Endothelial cell of umbilical vein (primary cell): ENCODE measurements around the gene SLC25A5. TPM values are rescaled to one million over a fixed set of nuclear protein-coding genes. Genes with fewer than 3 reads are reported as not detected.

Experiments
- BruUV-seq: library from RNA; stranded (reverse); fragments of 400-500 nt; replicated peaks from 2 replicates; lab custom pipeline; 2021; lab: Mats Ljungman, UMichigan
- CTCF ChIA-PET: fragments of 300-600, 350-600 bp; sonication (Branson Sonifier 250); formaldehyde crosslinking; loops from one replicate; lab custom pipeline; 2021; ENCODE audit warnings: antibody characterized with exemption, inconsistent platforms; lab: Charles Lee
- POLR2A ChIA-PET: fragments of 300-600, 350-600 bp; sonication (Branson Sonifier 250); formaldehyde crosslinking; loops from one replicate; lab custom pipeline; 2021; ENCODE audit warnings: antibody characterized with exemption, inconsistent platforms; lab: Charles Lee
- DNase-seq: peaks from one replicate; pipeline ENCODE4 v3.0.0-alpha.2; 2011; ENCODE audit warnings: low read depth, low spot score
- FAIRE-seq: peaks from 2 replicates; lab custom pipeline; 2011; peaks lifted over from hg19 to GRCh38; lab: Jason Lieb, UNC
- H2AFZ ChIP-seq: 2 replicates; pipeline ENCODE4 v1.6.0; 2012; ENCODE audit warnings: low read depth, low read length, control low read depth, inconsistent platforms
- H3K27ac ChIP-seq: 2 replicates; pipeline ENCODE4 v1.5.1; 2011; ENCODE audit warnings: low read depth, mild to moderate bottlenecking, control low read depth, low read length, moderate library complexity; ENCODE audit not compliant: insufficient read depth
- H3K27me3 ChIP-seq, 2 experiments: 2 replicates each; pipeline versions ENCODE4 v1.6.0 to v1.6.1; 2011; ENCODE audit warnings: low read length in 2 of 2, mixed read lengths in 1 of 2; ENCODE audit not compliant: control insufficient read depth in 2 of 2, insufficient read depth in 2 of 2
- H3K36me3 ChIP-seq, 2 experiments: 2 replicates in 1 of 2; 3 replicates in 1 of 2; pipeline ENCODE4 v1.5.1; 2011; ENCODE audit warnings: low read length in 2 of 2, mild to moderate bottlenecking in 1 of 2, moderate library complexity in 1 of 2; ENCODE audit not compliant: control insufficient read depth in 2 of 2, insufficient read depth in 2 of 2; ENCODE audit errors: extremely low read depth in 1 of 2
- H3K4me1 ChIP-seq: 3 replicates; pipeline ENCODE4 v1.5.1; 2011; ENCODE audit warnings: mild to moderate bottlenecking, low read length; ENCODE audit not compliant: control insufficient read depth, insufficient read depth; ENCODE audit errors: extremely low read depth
- H3K4me2 ChIP-seq: 2 replicates; pipeline ENCODE4 v1.6.1; 2011; ENCODE audit warnings: low read length, control low read depth, mixed read lengths; ENCODE audit not compliant: insufficient read depth
- H3K4me3 ChIP-seq, 3 experiments: fragments of 200-600 bp in 1 of 3; sonication (generic), shearing (Covaris generic) in 1 of 3; replicated peaks in 1 of 3; 2 replicates each; pipeline ENCODE4 v1.5.1; 2011 to 2016; ENCODE audit warnings: control low read depth in 3 of 3, low read length in 3 of 3, mild to moderate bottlenecking in 2 of 3, inconsistent platforms in 1 of 3, low read depth in 1 of 3, moderate library complexity in 1 of 3; ENCODE audit not compliant: insufficient read depth in 1 of 3
- H3K79me2 ChIP-seq: 2 replicates; pipeline ENCODE4 v1.6.0; 2012; ENCODE audit warnings: low read length, inconsistent platforms; ENCODE audit not compliant: control insufficient read depth, insufficient read depth
- H3K9ac ChIP-seq: replicated peaks from 2 replicates; pipeline ENCODE3; 2011; ENCODE audit warnings: low read length, control low read depth; ENCODE audit not compliant: insufficient read depth; ENCODE audit errors: extremely low read depth
- H3K9me1 ChIP-seq: replicated peaks from 3 replicates; pipeline ENCODE4 v1.6.0; 2011; ENCODE audit warnings: mild to moderate bottlenecking, low read length; ENCODE audit not compliant: control insufficient read depth, insufficient read depth; ENCODE audit errors: extremely low read depth
- H3K9me3 ChIP-seq: replicated peaks from 2 replicates; pipeline ENCODE4 v1.5.1; 2012; ENCODE audit warnings: low read length, inconsistent platforms; ENCODE audit not compliant: control insufficient read depth, insufficient read depth
- H4K20me1 ChIP-seq: replicated peaks from 2 replicates; pipeline ENCODE3; 2011; ENCODE audit warnings: mild to moderate bottlenecking, low read length; ENCODE audit not compliant: control insufficient read depth, insufficient read depth; ENCODE audit errors: extremely low read depth
- CTCF ChIP-seq, 2 donors: IDR thresholded peaks; 1 replicate in 1 of 2; 2 replicates in 1 of 2; pipeline ENCODE4 v1.5.1; 2011; ENCODE audit warnings: low read length in 2 of 2, mild to moderate bottlenecking in 2 of 2, moderate library complexity in 2 of 2, control low read depth in 1 of 2, inconsistent platforms in 1 of 2, low read depth in 1 of 2; ENCODE audit not compliant: insufficient read depth in 1 of 2; ENCODE audit errors: extremely low read depth in 1 of 2
- EZH2 ChIP-seq: IDR thresholded peaks from 2 replicates; pipeline ENCODE4 v1.6.1; 2012; ENCODE audit warnings: borderline replicate concordance, low read depth, mild to moderate bottlenecking, moderate library complexity, low read length, inconsistent platforms; ENCODE audit not compliant: severe bottlenecking
- FOS ChIP-seq: IDR thresholded peaks from 2 replicates; pipeline ENCODE4 v1.6.1; 2011; ENCODE audit warnings: mild to moderate bottlenecking, low read length, moderate library complexity, borderline replicate concordance; ENCODE audit not compliant: insufficient read depth
- GATA2 ChIP-seq: IDR thresholded peaks from 2 replicates; pipeline ENCODE4 v1.7.0; 2011; ENCODE audit warnings: low read depth, mild to moderate bottlenecking, moderate library complexity, mixed read lengths, low read length; ENCODE audit not compliant: insufficient read length, insufficient read depth
- JUN ChIP-seq: IDR thresholded peaks from 2 replicates; pipeline ENCODE4 v1.6.1; 2011; ENCODE audit warnings: borderline replicate concordance, low read depth; ENCODE audit not compliant: insufficient read length, insufficient read depth
- MAX ChIP-seq: IDR thresholded peaks from 2 replicates; pipeline ENCODE4 v1.6.1; 2011; ENCODE audit not compliant: insufficient read depth, insufficient read length
- MYC ChIP-seq: IDR thresholded peaks from one replicate; pipeline ENCODE4 v1.6.1; 2011; ENCODE audit warnings: mild to moderate bottlenecking, low read depth, low read length
- POLR2A ChIP-seq: IDR thresholded peaks from 2 replicates; pipeline ENCODE4 v1.6.1; 2012; ENCODE audit warnings: low read depth, mild to moderate bottlenecking, control low read depth, low read length
- POLR2AphosphoS5 ChIP-seq: IDR thresholded peaks from 2 replicates; pipeline ENCODE4 v1.6.1; 2012; ENCODE audit warnings: low read depth, mild to moderate bottlenecking, control low read depth, low read length, moderate library complexity; ENCODE audit not compliant: insufficient read depth
- dilution Hi-C: fragments of 300-500 bp; cut with MboI; formaldehyde crosslinking; loops from one replicate; pipeline ENCODE4 v1.15.0; 2019; ENCODE audit warnings: low sequenced_read_pairs; ENCODE audit not compliant: extremely low pct_ligation_motif_present
- intact Hi-C: fragments of 100-400 bp; cut with micrococcal nuclease; formaldehyde crosslinking; loops from one replicate; pipeline ENCODE4 v1.10.0; 2022
- polyA plus RNA-seq, 4 experiments: library from polyadenylated mRNA; depleted of rRNA in 3 of 4; stranded (reverse) in 3 of 4; unstranded in 1 of 4; fragments of >200 nt; gene quantifications; 2 replicates each; pipeline versions ENCODE4 v1.2.1 to v1.2.3, GENCODE V29; 2011 to 2012; ENCODE audit warnings: missing spikeins in 1 of 4
- total RNA-seq: library from RNA; stranded (reverse); gene quantifications from 2 replicates; pipeline ENCODE4 v1.2.3, GENCODE V29; 2021

The SLC25A5 gene
- total and polyA plus RNA-seq, 2 donors (not counting 3 experiments of a cell fraction or from before 2014, with no cell fraction given), result 379 to 651 TPM

GRCh38 chrX:119442286-119442685, 26.0 kb upstream of the SLC25A5 start:
- no peak overlapping the region for H3K27ac ChIP-seq
- FAIRE-seq (no peak), DNase-seq (no peak)
- H4K20me1 ChIP-seq, result no peaks in the 10 kb centered on the region
- H3K4me1 ChIP-seq, result no peaks in the 10 kb centered on the region
- POLR2A ChIA-PET, result no interaction called here
- H3K36me3 ChIP-seq, result no peaks in the 10 kb centered on the region
- no peaks in the 10 kb centered on the region for H3K27me3 ChIP-seq
- H3K9me1 ChIP-seq, result no peaks in the 10 kb centered on the region
- H3K4me2 ChIP-seq, result no peak overlapping the region
- no peak overlapping the region for H2AFZ ChIP-seq
- H3K4me3 ChIP-seq, result no peak overlapping the region
- no TSS peak for BruUV-seq
- intact Hi-C loops, result no loop called here
- CTCF ChIA-PET, result no interaction called here
- no peak overlapping the region for H3K9ac ChIP-seq
- dilution Hi-C loops, result no loop called here
- H3K79me2 ChIP-seq, result no peaks in the 10 kb centered on the region
- no peaks in the 10 kb centered on the region for H3K9me3 ChIP-seq
- no peak for TF ChIP-seq FOS
- no peak for TF ChIP-seq GATA2
- no peak for TF ChIP-seq EZH2
- TF ChIP-seq POLR2A, result no peak
- TF ChIP-seq CTCF (IDR thresholded peaks at IDR 0.05; ENCODE audit: extremely low read depth in 1 of 2, insufficient read depth in 1 of 2, low read depth in 1 of 2, low read length in 2 of 2), result no peak
- no peak for TF ChIP-seq MYC
- TF ChIP-seq POLR2AphosphoS5, result no peak
- TF ChIP-seq MAX, result no peak
- TF ChIP-seq JUN, result no peak
